Dermis blood vessel endothelial cell (primary cell): ENCODE measurements around the gene TSC2. TPM values are rescaled to one million over a fixed set of nuclear protein-coding genes. Genes with fewer than 3 reads are reported as not detected.
"Not testable (repeated sequence)": the region's sequence is repeated elsewhere in the genome, so short reads cannot be mapped to it uniquely, and the experiment has no call there.

Experiments
- DNase-seq: peaks from one replicate; pipeline ENCODE4 v3.0.0; 2010
- total RNA-seq: library from RNA; depleted of rRNA; stranded (reverse); fragments of >200 nt; gene quantifications from 2 replicates; pipeline ENCODE4 v1.2.3, GENCODE V29; 2014

The TSC2 gene
- total RNA-seq, 1 donor from 2014 or later = 40.8 TPM

DNA sequence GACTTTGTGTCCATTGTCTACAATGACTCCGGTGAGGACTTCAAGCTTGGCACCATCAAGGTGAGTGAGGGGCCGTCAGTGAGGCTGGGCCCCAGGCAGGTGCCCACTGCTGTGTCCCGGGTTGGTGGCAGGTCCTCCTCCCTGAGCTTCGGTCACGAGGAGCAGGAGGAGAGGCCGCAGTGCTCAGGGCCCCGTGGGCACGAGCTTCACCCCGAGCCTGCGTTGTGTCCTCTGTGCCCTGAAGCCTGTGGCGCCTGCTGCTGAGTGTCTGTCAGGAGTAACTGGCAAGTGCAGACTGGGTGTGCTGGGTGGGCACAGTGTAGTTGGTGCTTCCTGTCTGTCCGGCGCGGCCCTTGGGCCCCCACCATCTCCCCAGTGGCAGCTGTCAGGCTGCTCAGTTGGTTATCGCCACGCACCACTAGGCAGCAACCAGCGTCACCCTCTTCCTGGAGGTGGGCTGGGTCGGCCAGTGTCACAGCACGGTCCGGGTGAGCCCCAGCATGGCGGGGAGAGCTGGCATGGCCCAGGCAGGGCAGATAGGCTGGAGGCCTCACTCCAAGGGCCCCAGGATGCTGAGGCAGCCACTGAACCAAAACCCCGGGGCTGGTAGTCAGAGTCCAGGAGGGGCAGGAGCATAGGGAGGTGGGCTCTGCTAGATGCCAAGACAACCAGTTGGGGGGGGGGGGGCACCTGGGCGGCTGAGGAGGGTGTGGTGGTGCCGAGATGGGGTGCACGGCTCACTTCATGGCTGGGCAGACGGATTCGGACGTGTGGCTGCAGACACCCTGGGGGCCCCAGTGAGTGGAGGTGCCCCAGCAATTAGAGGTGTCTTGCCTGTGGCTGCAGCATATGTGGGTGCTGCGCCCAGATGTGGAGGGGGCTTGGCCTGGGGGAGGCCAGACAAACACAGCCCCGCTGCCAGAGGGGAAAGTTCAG is 39.3 kb downstream of the TSC2 start:
- DNase-seq = no peak

DNA sequence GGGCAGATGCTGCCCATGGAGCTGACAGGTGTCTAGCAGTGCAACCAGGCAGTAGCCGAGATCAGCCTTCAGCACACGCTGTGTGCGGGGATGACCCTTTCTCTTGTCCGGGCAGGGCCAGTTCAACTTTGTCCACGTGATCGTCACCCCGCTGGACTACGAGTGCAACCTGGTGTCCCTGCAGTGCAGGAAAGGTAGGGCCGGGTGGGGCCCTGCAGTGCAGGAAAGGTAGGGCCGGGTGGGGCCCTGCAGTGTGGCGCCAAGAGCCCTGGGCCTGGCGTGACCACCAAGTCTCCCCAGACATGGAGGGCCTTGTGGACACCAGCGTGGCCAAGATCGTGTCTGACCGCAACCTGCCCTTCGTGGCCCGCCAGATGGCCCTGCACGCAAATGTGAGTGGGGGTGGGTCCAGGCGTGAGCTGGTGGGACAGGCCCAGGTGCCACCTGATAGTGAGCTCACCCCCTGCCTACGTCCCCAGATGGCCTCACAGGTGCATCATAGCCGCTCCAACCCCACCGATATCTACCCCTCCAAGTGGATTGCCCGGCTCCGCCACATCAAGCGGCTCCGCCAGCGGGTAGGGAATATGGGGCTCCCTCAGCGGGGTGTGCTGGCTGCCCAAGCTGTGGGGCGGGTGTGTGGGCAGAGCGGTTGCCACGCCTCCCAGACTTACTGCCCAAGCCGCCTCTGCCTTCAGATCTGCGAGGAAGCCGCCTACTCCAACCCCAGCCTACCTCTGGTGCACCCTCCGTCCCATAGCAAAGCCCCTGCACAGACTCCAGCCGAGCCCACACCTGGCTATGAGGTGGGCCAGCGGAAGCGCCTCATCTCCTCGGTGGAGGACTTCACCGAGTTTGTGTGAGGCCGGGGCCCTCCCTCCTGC is 40.2 kb downstream of the TSC2 start:
- DNase-seq = no peak

DNA sequence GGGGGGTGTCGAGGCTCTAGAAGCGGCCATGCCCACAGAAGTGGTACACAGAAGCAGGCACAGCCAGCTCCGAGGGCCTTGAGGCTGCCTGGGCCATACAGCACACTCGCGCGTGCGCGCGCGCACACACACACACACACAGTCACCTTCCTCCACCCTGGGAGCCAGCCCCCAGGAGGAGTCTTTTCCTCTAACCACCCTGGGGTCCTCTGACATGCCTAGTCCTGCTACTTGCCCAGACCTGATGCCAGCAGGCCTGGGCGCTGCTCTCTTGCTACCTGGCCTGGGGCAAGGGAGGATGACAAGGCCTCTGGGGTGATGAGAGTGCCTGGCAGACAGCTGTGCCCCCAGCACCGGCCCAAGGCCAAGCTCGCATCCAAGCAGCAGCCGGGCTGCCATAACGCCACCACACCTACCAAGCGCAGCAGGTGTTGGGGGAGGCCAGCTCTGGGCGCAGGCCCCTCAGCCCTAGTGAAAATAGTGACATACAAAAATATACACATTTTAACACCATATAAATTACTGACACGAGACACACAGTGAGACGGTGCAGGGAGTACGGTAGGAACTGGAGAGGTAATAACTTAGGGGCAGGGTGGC is 41.1 kb downstream of the TSC2 start:
- no peak for DNase-seq

DNA sequence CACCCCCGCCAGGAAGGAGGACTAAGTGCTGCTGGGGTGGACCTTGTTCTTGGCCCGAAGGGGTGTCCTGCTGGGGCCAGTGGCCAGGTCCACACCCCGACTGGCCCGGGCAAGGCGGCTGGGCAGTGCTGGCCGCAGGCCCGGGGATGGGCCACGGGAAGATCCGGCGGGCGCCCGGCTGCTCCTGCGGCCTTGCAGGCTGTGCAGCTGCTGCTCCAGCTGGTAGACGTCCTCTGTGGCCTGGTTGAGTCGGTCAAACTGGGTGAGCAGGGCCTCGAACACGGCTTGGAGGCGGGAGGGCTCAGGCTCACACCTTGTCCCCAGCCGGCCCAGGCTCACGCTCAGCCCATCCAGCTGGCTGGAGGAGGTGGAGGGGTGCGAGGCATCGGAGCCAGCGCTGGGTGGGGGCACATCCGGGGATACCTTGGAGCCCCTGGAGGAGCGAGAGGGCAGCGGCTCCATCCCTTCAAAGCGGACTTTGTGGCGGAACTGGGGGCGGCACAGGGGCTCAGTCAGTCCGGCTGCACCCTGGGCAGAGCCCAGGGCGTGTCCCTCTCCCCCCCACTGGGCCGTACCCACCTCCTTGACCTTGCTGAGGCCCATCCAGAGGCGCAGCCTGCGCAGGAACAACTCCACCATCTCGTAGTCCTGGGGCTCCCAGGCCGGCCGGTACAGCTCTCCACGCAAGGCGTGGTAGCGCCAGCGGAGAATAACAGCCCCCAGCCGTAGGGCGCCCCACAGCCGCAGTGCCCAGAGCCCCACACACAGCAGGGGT is 42.1 kb downstream of the TSC2 start:
- no peak for DNase-seq

DNA sequence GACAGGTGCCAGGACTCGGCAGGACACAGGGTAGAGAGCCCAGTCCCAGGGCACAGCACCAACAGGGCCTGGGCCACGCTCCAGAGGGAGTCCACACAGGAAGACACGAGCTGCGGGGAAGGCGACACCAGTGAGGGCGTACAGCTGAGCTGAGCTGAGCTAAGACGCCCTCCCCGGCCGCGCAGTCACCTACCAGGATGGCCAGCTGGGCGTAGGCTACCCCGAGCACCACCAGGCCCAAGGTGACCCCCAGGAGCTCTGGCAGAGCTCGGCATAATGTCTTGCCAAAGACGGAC is 42.6 kb downstream of the TSC2 start:
- no peak for DNase-seq

DNA sequence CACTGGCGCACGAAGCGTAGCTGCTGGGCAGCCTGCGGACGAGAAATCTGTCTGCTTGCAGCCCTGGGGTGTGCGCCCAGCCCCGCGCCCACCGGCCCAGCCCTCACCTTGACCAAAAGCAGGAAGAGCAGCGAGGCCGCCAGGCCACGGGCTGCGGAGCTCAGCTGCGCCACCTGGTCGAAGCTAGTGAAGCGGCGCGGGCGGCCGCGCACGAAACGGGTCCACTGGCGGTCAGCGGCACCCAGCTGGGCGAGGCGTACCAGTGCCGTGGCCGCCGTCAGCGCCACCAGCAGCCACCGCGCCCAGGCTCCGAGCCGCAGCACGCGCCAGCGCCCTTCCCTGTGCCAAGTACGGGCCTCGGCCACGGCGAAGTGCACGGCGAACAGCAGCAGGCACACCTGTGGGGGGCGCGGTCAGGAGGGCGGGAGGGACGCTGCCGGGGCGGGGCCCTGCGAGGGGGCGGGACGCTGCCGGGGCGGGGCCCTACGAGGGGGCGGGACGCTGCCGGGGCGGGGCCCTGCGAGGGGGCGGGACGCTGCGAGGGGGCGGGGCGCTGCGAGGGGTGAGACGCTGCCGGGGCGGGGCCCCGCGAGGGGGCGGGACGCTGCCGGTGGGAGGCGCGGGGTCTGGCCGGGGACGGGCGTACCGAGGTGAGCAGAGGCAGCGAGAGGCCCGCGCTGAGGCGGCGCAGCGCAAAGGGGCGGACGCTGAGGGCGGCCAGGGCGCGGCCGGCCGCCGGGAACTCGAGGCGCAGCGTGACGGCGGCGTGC is 43.2 kb downstream of the TSC2 start:
- DNase-seq = peak; percentile 83

DNA sequence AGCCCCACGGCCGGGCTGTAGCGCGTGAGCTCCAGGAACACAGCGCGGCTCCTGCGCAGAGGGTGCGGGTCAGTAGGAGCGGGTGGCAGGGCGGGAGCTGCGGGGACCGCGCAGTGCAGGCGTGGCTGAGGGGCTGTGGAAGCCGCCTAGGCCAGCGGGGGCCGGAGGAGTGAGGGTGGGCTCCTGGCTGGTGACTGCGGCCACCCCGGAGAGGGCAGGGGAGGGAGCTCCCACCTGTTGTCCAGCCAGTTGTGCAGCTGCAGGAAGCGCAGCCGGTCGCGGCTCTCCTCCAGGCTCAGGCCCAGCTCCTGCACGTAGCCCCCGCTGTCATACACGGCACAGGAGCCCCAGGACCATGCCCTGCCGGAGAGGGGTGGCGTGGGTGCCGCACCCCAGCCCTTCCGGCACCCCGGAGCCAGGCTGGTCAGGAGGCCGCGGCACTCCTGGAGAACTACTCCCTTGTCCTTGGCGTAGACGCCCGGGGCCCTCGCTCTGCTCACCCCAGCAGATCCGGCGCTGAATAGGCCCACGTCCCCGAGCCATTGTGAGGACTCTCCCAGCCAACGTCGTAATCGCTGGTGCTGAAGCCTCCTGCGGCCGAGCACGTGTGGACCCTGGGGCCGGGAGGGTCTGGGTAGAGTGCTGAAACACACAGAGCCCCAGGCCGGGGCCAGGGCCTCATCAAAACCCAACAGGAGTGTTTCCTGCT is 43.9 kb downstream of the TSC2 start:
- DNase-seq = peak; percentile 25

DNA sequence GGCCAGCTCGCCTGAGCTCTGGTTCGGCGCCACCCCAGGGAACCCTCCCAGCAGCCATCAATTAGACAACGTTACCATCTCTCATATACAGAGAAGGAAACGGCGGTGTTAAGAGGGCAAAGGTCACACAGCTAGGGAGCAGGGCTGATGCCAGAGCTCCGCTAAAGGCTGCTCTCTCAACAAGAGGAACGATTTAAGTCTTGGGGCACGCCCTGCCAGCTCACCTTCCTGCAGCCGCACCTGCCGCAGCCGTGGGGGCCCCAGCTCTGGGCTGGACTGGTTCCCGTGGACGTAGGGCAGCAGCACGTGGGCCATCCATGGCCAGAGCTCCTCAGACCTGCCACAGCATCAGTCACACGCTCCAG is 44.5 kb downstream of the TSC2 start:
- DNase-seq = no peak

DNA sequence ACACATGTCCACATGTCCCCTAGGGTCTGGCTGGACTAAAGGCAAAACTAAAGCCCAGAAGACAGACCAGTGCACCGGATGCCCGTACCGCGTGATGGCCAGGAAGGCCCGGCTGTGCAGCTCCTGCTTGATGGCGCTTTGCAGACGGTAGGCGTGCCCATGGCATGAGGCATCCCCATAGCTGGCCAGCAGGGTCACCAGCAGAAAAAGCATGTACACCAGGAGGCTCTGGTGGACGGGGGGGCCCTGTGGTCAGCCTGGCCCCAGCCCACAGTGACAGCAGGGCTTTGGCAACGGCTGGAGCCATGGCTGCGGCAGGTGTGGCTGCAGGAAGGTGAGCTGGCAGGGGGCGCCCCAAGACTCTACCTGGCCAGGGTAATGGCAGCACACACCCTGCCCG is 45.1 kb downstream of the TSC2 start:
- no peak for DNase-seq

DNA sequence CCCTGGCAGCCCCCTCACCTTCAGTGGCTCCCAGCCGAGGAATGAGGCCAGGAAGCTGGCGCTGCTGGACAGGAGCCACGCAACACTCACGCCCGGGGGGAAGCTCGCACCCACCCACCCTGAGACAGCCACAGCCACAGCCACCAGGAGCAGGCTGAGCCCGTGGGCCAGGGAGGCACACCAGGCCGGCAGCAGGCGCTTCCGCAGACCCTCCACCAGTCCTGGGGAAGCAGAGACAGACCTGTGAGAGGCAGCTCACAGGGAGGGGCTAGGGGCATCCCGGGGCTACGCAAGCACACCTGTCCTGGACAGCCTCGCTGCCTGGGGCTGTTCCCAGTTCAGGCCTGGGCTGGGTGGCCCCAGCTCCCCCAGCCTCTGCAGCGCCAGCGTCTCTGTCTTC is 46.0 kb downstream of the TSC2 start:
- DNase-seq = no peak

DNA sequence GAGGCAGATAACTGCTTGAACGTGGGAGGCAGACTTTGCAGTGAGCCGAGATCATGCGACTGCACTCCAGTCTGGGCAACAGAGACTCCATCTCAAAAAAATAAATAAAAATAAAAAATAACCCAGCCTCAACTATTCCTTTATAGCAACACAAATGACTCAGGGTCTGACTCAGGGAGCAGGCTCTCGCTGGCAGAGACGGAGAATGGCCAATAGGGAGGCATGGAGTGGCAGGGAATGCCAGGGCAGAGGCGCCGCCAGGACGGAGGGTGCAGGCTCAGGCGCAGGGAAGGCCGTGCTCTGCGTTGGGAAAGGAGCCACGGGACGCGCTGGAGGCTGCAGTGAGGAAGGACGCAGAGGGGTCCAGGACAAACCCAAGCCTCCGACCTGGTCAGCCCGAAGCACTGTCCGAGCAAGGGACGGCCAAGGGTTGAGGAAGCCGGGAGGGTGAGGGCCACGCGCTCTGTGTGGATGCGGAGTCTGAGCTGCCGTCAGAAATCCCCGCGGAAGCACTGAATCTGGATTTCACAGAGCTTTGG is 47.6 kb downstream of the TSC2 start:
- DNase-seq = no peak

DNA sequence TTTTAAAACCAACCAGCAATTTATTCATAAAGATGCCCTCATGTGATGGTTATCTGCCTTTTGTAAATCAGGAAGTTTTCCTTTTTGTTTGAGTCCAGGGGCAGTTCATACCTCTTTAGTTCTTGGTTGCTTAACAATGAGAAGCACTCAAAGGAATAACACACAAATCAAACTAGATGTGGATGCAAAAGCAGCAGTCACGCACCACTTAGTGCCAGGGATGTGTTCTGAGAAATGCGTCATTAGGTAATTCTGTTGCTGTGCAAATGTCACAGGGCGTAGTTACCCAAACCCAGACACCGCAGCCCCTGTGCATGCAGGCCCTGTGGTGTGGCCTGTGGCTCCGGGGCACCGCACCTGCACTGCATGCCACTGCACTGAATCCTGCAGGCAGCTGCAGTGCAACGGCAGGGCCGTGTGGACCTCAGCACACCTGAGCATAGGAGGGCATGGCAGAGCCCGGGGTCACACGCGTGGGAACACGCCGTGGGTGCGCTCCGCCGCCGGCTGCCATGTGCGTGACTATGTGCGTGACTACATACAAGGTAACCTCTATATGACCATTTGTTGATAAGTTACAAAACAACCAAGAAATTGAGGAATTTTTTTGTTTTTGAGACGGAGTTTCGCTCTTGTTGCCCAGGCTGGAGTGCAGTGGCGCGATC is 48.3 kb downstream of the TSC2 start:
- no peak for DNase-seq

DNA sequence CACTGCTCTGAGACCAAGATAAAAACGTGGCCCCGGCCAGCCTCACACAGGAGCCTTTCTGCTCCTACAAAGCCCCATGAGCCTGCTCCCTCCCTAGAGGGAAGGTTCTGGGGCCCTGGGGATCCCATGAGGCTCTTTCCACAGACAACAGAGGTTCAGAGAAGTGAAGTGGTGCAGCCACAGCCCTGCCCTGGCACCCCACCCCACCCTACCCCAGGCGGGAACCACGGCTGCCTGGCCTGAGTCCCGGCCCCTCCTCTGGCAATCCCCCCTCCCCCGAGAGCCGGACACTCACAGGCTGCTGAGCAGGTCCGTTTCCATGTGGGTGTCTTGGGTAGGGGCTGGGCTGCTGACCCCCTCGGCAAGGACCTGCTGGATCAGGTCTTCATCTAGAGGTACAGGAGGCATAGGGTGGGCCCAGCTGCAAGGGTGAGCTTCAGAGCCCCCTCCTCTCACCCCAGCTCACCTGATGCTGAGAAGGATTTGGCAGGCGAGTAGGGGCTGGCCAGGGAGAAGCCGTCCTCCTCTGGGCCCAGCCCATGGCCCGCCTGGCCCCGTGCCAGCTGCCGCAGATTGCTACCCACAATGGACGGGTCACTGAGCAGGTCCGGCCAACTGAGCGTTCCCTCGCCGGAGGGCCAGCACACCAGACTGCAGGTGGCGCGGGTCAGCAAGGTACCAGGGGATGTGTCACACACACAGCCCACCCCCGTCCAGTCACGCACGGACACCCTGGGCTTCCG is 49.2 kb downstream of the TSC2 start:
- no peak for DNase-seq

DNA sequence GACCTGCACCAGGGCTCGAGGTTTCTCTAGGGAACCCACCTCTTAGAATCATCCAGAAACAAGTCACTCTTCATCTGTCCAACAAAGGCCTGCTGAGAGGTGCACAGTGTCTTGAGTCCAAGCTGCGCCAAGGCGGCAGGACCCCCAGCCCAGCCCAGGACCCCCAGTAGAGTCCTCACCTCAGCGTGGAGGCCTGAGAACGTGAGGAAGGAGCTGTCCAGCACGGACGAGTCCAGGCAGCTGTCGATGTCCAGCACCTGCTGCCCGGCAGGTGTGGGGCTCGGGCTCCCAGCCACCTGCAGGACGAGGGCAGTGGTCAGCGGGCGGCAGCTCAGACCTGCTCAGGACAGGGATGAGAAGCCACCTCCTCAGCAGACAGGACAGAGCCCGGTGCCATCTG is 49.9 kb downstream of the TSC2 start:
- not testable (repeated sequence) for DNase-seq

DNA sequence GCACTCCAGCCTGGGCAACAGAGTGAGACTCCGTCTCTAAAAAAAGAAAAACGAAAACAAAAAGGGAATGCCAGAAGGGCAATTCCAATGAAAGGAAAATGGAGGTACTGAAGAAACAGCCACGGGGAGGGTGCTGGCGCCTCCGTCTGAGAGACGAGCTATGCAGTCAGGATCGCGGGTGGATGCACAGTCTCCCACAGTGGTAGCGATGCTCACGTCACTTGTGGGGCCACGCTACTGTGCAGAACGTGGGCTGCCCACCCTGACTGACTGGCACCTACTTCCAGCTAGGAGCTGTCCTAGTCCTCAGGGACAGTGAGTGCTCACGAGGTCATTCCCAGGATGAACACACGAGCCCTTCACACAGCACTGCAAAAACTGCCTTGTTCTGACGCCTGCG is 53.8 kb downstream of the TSC2 start:
- not testable (repeated sequence) for DNase-seq

DNA sequence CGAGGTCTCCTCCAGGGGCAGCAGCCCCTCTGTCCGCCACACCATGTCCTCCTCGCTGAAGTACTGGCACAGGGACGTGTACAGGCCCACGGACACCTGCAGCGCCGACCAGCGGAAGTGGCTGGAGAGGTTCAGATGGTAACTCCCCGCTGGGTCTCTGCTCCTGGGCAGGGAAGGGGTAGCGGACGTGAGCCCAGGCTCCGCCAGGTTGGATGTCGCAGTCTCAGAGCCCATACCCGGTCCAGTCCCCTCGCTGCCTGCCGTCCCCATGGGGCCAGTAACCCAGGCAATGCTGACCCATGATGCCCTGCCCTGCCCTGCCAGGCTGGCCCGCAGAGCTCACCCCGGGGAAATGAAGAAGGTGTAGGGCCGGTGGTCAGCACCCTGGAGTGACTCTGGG is 54.7 kb downstream of the TSC2 start:
- no peak for DNase-seq

DNA sequence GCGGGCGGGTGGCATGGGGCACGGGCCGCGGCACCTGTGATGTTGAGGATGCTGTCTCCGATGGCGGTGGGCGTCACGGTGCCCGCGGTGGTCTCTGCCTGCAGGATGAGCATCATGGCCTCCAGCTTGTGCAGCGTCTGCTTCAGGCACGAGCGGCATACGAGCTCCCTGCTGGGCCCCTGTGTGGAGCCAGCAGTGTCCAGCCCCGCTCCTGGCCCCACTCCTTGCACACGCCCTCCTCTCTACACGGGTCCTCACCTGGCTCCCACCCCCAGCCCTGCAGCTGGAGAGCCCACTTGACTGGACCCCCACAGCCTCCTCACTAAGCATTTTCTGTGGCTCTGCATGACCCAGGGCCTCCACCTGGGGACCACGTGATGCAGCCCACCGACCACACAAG is 56.7 kb downstream of the TSC2 start:
- not testable (repeated sequence) for DNase-seq

DNA sequence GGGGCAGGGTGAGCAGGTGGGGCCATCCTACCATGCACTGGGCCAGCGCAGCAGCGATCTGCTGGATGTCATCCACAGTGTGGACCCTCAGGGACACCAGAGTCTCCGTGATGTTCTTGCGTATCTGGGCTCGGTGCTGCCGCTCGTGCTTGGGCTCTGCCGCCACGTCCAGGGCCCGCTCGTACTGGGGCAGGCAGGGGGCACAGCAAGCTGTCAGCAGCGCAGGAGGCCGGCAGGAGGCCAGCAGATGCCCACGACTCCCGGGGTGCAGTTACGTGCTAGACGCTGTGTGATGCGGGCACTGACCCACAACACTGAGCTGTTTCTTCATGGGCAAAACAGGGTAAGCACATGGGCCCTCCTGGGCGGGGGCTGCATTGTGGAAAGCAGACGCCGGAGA is 57.5 kb downstream of the TSC2 start:
- DNase-seq = not testable (repeated sequence)

DNA sequence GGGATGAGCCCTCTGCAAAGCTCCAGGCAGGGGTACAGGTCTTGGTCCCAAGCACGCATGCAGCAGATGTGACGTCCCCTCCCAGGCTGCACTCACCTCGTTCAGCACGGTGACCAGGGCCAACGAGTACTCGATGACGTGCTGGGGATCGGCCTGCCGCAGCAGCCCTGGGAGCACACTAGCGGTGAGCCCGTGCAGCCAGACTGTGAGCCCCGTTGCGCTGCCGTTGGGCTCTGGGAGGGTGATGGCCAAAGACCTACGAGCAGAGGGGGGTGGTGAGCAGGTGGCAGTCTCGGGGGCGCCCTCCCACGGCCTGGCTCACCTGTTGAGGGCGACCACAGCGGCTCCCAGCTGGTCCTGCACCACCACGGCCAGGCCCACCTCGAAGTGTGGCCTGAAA is 58.0 kb downstream of the TSC2 start:
- DNase-seq = not testable (repeated sequence)

DNA sequence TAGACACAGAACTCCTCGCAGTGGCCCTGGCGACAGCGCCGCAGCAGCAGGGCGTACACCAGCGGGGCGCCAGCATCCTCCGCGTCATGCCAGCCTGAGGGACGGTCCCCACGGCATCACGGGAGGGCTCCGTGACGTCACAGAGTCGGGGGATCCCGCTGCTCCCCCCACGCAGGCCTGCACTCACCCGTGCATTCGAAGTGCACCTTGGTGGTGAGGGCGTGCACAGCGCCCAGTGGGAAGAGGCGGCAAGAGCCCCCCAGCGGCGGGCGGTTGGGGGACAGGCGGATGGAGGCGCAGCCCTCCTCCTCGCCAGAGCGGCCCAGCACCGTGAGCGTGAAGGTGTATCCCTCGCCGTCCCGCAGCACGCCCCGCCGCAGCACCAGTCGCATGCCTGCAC is 58.4 kb downstream of the TSC2 start:
- DNase-seq = not testable (repeated sequence)
